Measurements from ENCODE around the gene KSR2. TPM values are rescaled to one million over a fixed set of nuclear protein-coding genes. Genes with fewer than 3 reads are reported as not detected.
"Not testable (repeated sequence)": the region's sequence is repeated elsewhere in the genome, so short reads cannot be mapped to it uniquely, and the experiment has no call there.

KSR2 gene
- total RNA-seq, 2 experiments from 2014 or later = not detected

GRCh38 chr12:117863002-117863709 is 105.6 kb downstream of the KSR2 start:
- H3K4me1 Mint-ChIP-seq = no peaks in the 10 kb centered on the region
- no peak for DNase-seq
- H3K4me3 Mint-ChIP-seq = no peak overlapping the region
- H3K36me3 Mint-ChIP-seq = no peaks in the 10 kb centered on the region
- no peaks in the 10 kb centered on the region for H3K9me3 Mint-ChIP-seq
- peaks cover 12% of the 10 kb centered on the region for H3K27me3 Mint-ChIP-seq
- no peak overlapping the region for H3K27ac Mint-ChIP-seq

- Mint-ChIP-seq H3K4me1 (no peaks in the 10 kb centered on the region), H3K9me3 (no peaks in the 10 kb centered on the region), H3K36me3 (no peaks in the 10 kb centered on the region), H3K27me3 (peaks cover 18% of the 10 kb centered on the region), H3K27ac (no peak overlapping the region), H3K4me3 (no peak overlapping the region)
- no peak for DNase-seq
These were observed 107.1 kb downstream of the KSR2 start for GRCh38 chr12:117861691-117862090.

- H3K27ac Mint-ChIP-seq, H3K4me3 Mint-ChIP-seq, H3K9me3 Mint-ChIP-seq, H3K4me1 Mint-ChIP-seq, H3K36me3 Mint-ChIP-seq, DNase-seq: not testable (repeated sequence)
- peaks cover 18% of the 10 kb centered on the region for H3K27me3 Mint-ChIP-seq
These were observed 108.0 kb downstream of the KSR2 start for GRCh38 chr12:117860787-117861290.

- no peak overlapping the region for H3K4me3 Mint-ChIP-seq
- no peak overlapping the region for H3K27ac Mint-ChIP-seq
- H3K4me1 Mint-ChIP-seq = no peaks in the 10 kb centered on the region
- no peaks in the 10 kb centered on the region for H3K36me3 Mint-ChIP-seq
- H3K9me3 Mint-ChIP-seq = no peaks in the 10 kb centered on the region
- H3K27me3 Mint-ChIP-seq = peaks cover 18% of the 10 kb centered on the region
- no peak for DNase-seq
These were observed 108.7 kb downstream of the KSR2 start for GRCh38 chr12:117860111-117860510.

GRCh38 chr12:117857632-117858612 is 110.9 kb downstream of the KSR2 start:
- Mint-ChIP-seq H3K27me3 (peaks cover 12% of the 10 kb centered on the region), H3K36me3 (no peaks in the 10 kb centered on the region), H3K27ac (no peak overlapping the region), H3K4me1 (no peaks in the 10 kb centered on the region), H3K4me3 (no peak overlapping the region), H3K9me3 (peaks cover 11% of the 10 kb centered on the region)
- DNase-seq = peak; percentile 51

- H3K36me3 Mint-ChIP-seq, H3K27me3 Mint-ChIP-seq, H3K4me1 Mint-ChIP-seq: not testable (repeated sequence)
These were observed 111.7 kb downstream of the KSR2 start for GRCh38 chr12:117857139-117857538.

GRCh38 chr12:117855165-117855564 is 113.6 kb downstream of the KSR2 start:
- H3K27me3 Mint-ChIP-seq = peaks cover 16% of the 10 kb centered on the region
- no peak for DNase-seq
- H3K36me3 Mint-ChIP-seq = no peaks in the 10 kb centered on the region
- H3K4me1 Mint-ChIP-seq = no peaks in the 10 kb centered on the region
- H3K27ac Mint-ChIP-seq = no peak overlapping the region
- peaks cover 11% of the 10 kb centered on the region for H3K9me3 Mint-ChIP-seq
- H3K4me3 Mint-ChIP-seq = no peak overlapping the region

More at GRCh38 chr12:117857139-117857538, 111.7 kb downstream of the KSR2 start:
- not testable (repeated sequence) for DNase-seq, H3K4me3 Mint-ChIP-seq, H3K27ac Mint-ChIP-seq
- H3K9me3 Mint-ChIP-seq = peaks cover 11% of the 10 kb centered on the region

GRCh38 chr12:117854339-117855012 is 114.3 kb downstream of the KSR2 start:
- DNase-seq = peak; percentile 44
- H3K4me3 Mint-ChIP-seq = no peak overlapping the region
- no peak overlapping the region for H3K27ac Mint-ChIP-seq
- H3K9me3 Mint-ChIP-seq = peaks cover 11% of the 10 kb centered on the region
- no peaks in the 10 kb centered on the region for H3K4me1 Mint-ChIP-seq
- H3K36me3 Mint-ChIP-seq = no peaks in the 10 kb centered on the region
- peaks cover 20% of the 10 kb centered on the region for H3K27me3 Mint-ChIP-seq

GRCh38 chr12:117853600-117853999 is 115.2 kb downstream of the KSR2 start:
- no peak overlapping the region for H3K27ac Mint-ChIP-seq
- H3K9me3 Mint-ChIP-seq = peaks cover 11% of the 10 kb centered on the region
- H3K4me1 Mint-ChIP-seq = no peaks in the 10 kb centered on the region
- peaks cover 22% of the 10 kb centered on the region for H3K27me3 Mint-ChIP-seq
- H3K36me3 Mint-ChIP-seq = no peaks in the 10 kb centered on the region
- DNase-seq = no peak
- H3K4me3 Mint-ChIP-seq = no peak overlapping the region

- Mint-ChIP-seq H3K4me3 (no peak overlapping the region), H3K27ac (no peak overlapping the region), H3K27me3 (peaks cover 36% of the 10 kb centered on the region), H3K36me3 (no peaks in the 10 kb centered on the region), H3K4me1 (no peaks in the 10 kb centered on the region), H3K9me3 (peaks cover 11% of the 10 kb centered on the region)
- DNase-seq = no peak
These were observed 118.7 kb downstream of the KSR2 start for GRCh38 chr12:117850048-117850447.

- DNase-seq = no peak
- H3K4me1 Mint-ChIP-seq = no peaks in the 10 kb centered on the region
- no peak overlapping the region for H3K4me3 Mint-ChIP-seq
- no peak overlapping the region for H3K27ac Mint-ChIP-seq
- H3K9me3 Mint-ChIP-seq = peaks cover 5% of the 10 kb centered on the region
- H3K36me3 Mint-ChIP-seq = no peaks in the 10 kb centered on the region
- peaks cover 41% of the 10 kb centered on the region for H3K27me3 Mint-ChIP-seq
These were observed 121.4 kb downstream of the KSR2 start for GRCh38 chr12:117847371-117847770.

- Mint-ChIP-seq H3K27me3 (peaks cover 36% of the 10 kb centered on the region), H3K4me1 (no peaks in the 10 kb centered on the region), H3K9me3 (peaks cover 5% of the 10 kb centered on the region), H3K4me3 (no peak overlapping the region), H3K36me3 (no peaks in the 10 kb centered on the region), H3K27ac (no peak overlapping the region)
- no peak for DNase-seq
These were observed 123.4 kb downstream of the KSR2 start for GRCh38 chr12:117845271-117845904.

- no peak overlapping the region for H3K4me3 Mint-ChIP-seq
- no peaks in the 10 kb centered on the region for H3K4me1 Mint-ChIP-seq
- H3K36me3 Mint-ChIP-seq = no peaks in the 10 kb centered on the region
- no peak for DNase-seq
- H3K27ac Mint-ChIP-seq = no peak overlapping the region
- H3K27me3 Mint-ChIP-seq = peaks cover 29% of the 10 kb centered on the region
- H3K9me3 Mint-ChIP-seq = peaks cover 5% of the 10 kb centered on the region
These were observed 124.5 kb downstream of the KSR2 start for GRCh38 chr12:117844114-117844830.

GRCh38 chr12:117842630-117843029 is 126.2 kb downstream of the KSR2 start:
- Mint-ChIP-seq H3K27me3 (peaks cover 25% of the 10 kb centered on the region), H3K4me3 (no peak overlapping the region), H3K9me3 (peaks cover 5% of the 10 kb centered on the region), H3K4me1 (no peaks in the 10 kb centered on the region), H3K27ac (no peak overlapping the region), H3K36me3 (no peaks in the 10 kb centered on the region)
- DNase-seq = no peak

Data from activated naive CD8-positive, alpha-beta T cell treated with anti-CD3 and anti-CD28 coated beads for 36 hours (primary cell).